Hepatocyte (in vitro differentiated cells): ENCODE results near the gene EFNA4. TPM values are rescaled to one million over a fixed set of nuclear protein-coding genes. Genes with fewer than 3 reads are reported as not detected.
A peak's percentile ranks its signal among the peaks of the same experiment; 100 is the strongest.

Experiments
- DNase-seq: peaks from one replicate; pipeline ENCODE4 v3.0.0-alpha.2; 2016; ENCODE audit warnings: low spot score
- H2AFZ ChIP-seq: fragments of 200-600 bp; sonication (generic); 2 replicates; pipeline ENCODE4 v1.6.0; 2016; ENCODE audit warnings: antibody characterized with exemption, mild to moderate bottlenecking
- H3K27ac ChIP-seq: fragments of 200-600 bp; sonication (generic); 2 replicates; pipeline ENCODE4 v1.5.1; 2016; ENCODE audit warnings: mild to moderate bottlenecking
- H3K27me3 ChIP-seq: fragments of 200-600 bp; sonication (generic); 2 replicates; pipeline ENCODE4 v1.6.1; 2016
- H3K36me3 ChIP-seq: fragments of 200-600 bp; sonication (generic); replicated peaks from 2 replicates; pipeline ENCODE4 v1.5.1; 2016; ENCODE audit warnings: low read depth; ENCODE audit not compliant: insufficient read depth
- H3K4me1 ChIP-seq: fragments of 200-600 bp; sonication (generic); 2 replicates; pipeline ENCODE4 v1.5.1; 2016; ENCODE audit warnings: mild to moderate bottlenecking, moderate library complexity; ENCODE audit not compliant: insufficient read depth
- H3K4me2 ChIP-seq: fragments of 200-600 bp; sonication (generic); 2 replicates; pipeline ENCODE4 v1.6.0; 2016
- H3K4me3 ChIP-seq: fragments of 200-600 bp; sonication (generic); 2 replicates; pipeline ENCODE4 v1.5.1; 2016; ENCODE audit warnings: mild to moderate bottlenecking
- H3K79me2 ChIP-seq: fragments of 200-600 bp; sonication (generic); 2 replicates; pipeline ENCODE4 v1.6.0; 2017; ENCODE audit warnings: mild to moderate bottlenecking
- H3K9me2 ChIP-seq: fragments of 200-600 bp; sonication (generic); replicated peaks from 2 replicates; pipeline ENCODE4 v1.6.0; 2017; ENCODE audit warnings: mild to moderate bottlenecking; ENCODE audit not compliant: insufficient read depth
- H3K9me3 ChIP-seq: fragments of 200-600 bp; sonication (generic); 2 replicates; pipeline ENCODE4 v1.5.1; 2016; ENCODE audit warnings: low read depth, mild to moderate bottlenecking
- H4K20me1 ChIP-seq: fragments of 200-600 bp; sonication (generic); 2 replicates; pipeline ENCODE4 v1.6.0; 2016; ENCODE audit warnings: mild to moderate bottlenecking; ENCODE audit not compliant: insufficient read depth, poor library complexity, severe bottlenecking
- CTCF ChIP-seq: fragments of 200-600 bp; sonication (generic); IDR thresholded peaks from 2 replicates; pipeline ENCODE4 v1.5.1; 2016; ENCODE audit warnings: antibody characterized with exemption, mild to moderate bottlenecking; ENCODE audit not compliant: poor library complexity
- EZH2 ChIP-seq: fragments of 200-600 bp; sonication (generic); IDR thresholded peaks from 2 replicates; pipeline ENCODE4 v1.6.1; 2016; ENCODE audit warnings: antibody characterized with exemption, mild to moderate bottlenecking, borderline replicate concordance
- EZH2phosphoT487 ChIP-seq: fragments of 200-600 bp; sonication (generic); IDR thresholded peaks from one replicate; pipeline ENCODE4 v1.6.1; 2018; ENCODE audit warnings: antibody characterized with exemption, mild to moderate bottlenecking, low read depth, moderate library complexity; ENCODE audit not compliant: unreplicated experiment, severe bottlenecking
- whole genome bisulfite sequencing: methylation state at CpG from one replicate; pipeline ENCODE4 v1.1.6; 2016; ENCODE audit warnings: low lambda C conversion rate; ENCODE audit errors: missing lambda C conversion rate; 5-methylcytosine and 5-hydroxymethylcytosine counted together
- polyA plus RNA-seq: library from polyadenylated mRNA; unstranded; fragments of >200 nt; fragmentation: Nextera tagmentation; extraction: Ambion mirVana; gene quantifications from 2 replicates; pipeline ENCODE4 v1.2.1, GENCODE V29; 2016
- total RNA-seq: library from RNA; depleted of rRNA; stranded (reverse); fragments of >200 nt; gene quantifications from 2 replicates; pipeline ENCODE4 v1.2.3, GENCODE V29; 2014

The EFNA4 gene
- total and polyA plus RNA-seq, 2 experiments from 2014 or later: 18.1 to 20.5 TPM

GRCh38 chr1:155061381-155062150, 2.0 kb upstream of the EFNA4 start:
- DNase-seq: peak; percentile 92
- Histone ChIP-seq H3K4me3 (no peak overlapping the region), H3K4me2 (peak overlapping the region; percentile 93), H2AFZ (no peak overlapping the region), H3K9me3 (no peaks in the 10 kb centered on the region), H3K9me2 (no peaks in the 10 kb centered on the region), H3K79me2 (peaks cover 25% of the 10 kb centered on the region), H3K36me3 (no peaks in the 10 kb centered on the region), H4K20me1 (peaks cover 3% of the 10 kb centered on the region), H3K4me1 (peaks cover 15% of the 10 kb centered on the region), H3K27ac (no peak overlapping the region), H3K27me3 (no peaks in the 10 kb centered on the region)
- TF ChIP-seq CTCF (peak; percentile 92), EZH2 (no peak)
- 28% methylated on average over 20 of the region's 21 CpGs for WGBS

- Histone ChIP-seq H3K79me2 (peaks cover 28% of the 10 kb centered on the region), H2AFZ (no peak overlapping the region), H4K20me1 (peaks cover 3% of the 10 kb centered on the region), H3K4me3 (peak overlapping the region; percentile 13), H3K27me3 (no peaks in the 10 kb centered on the region), H3K36me3 (no peaks in the 10 kb centered on the region), H3K9me3 (no peaks in the 10 kb centered on the region), H3K27ac (no peak overlapping the region), H3K4me2 (peak overlapping the region; percentile 93), H3K4me1 (peaks cover 15% of the 10 kb centered on the region), H3K9me2 (no peaks in the 10 kb centered on the region)
- peak; percentile 73 for DNase-seq
- 2% methylated on average over 19 of the region's 29 CpGs for WGBS
- TF ChIP-seq EZH2phosphoT487: no peak
These were observed 1.3 kb upstream of the EFNA4 start for GRCh38 chr1:155062151-155062686.

GRCh38 chr1:155062702-155063411, 683 bp upstream of the EFNA4 start:
- 1% methylated on average over 40 of the region's 46 CpGs for WGBS
- peaks cover 28% of the 10 kb centered on the region for H3K79me2 ChIP-seq
- H3K4me1 ChIP-seq: peaks cover 15% of the 10 kb centered on the region
- H3K27me3 ChIP-seq: no peaks in the 10 kb centered on the region
- peaks cover 3% of the 10 kb centered on the region for H4K20me1 ChIP-seq
- H2AFZ ChIP-seq: peak overlapping the region; percentile 45
- peak overlapping the region; percentile 97 for H3K27ac ChIP-seq
- no peaks in the 10 kb centered on the region for H3K9me3 ChIP-seq
- H3K4me3 ChIP-seq: peak overlapping the region; percentile 77
- no peaks in the 10 kb centered on the region for H3K36me3 ChIP-seq
- H3K4me2 ChIP-seq: peak overlapping the region; percentile 93
- peak; percentile 90 for TF ChIP-seq CTCF
- no peak for TF ChIP-seq EZH2
- peak; percentile 83 for DNase-seq
- no peaks in the 10 kb centered on the region for H3K9me2 ChIP-seq
